HG03460 (cell line): Measurements from ENCODE around the gene PLEKHA3.
"Not testable (repeated sequence)": the region's sequence is repeated elsewhere in the genome, so short reads cannot be mapped to it uniquely, and the experiment has no call there.

Experiments used
- ATAC-seq: cut with Tn5 transposase; IDR thresholded peaks from one replicate; pipeline ENCODE4 v1.9.1; 2021; ENCODE audit not compliant: unreplicated experiment

The PLEKHA3 gene

DNA sequence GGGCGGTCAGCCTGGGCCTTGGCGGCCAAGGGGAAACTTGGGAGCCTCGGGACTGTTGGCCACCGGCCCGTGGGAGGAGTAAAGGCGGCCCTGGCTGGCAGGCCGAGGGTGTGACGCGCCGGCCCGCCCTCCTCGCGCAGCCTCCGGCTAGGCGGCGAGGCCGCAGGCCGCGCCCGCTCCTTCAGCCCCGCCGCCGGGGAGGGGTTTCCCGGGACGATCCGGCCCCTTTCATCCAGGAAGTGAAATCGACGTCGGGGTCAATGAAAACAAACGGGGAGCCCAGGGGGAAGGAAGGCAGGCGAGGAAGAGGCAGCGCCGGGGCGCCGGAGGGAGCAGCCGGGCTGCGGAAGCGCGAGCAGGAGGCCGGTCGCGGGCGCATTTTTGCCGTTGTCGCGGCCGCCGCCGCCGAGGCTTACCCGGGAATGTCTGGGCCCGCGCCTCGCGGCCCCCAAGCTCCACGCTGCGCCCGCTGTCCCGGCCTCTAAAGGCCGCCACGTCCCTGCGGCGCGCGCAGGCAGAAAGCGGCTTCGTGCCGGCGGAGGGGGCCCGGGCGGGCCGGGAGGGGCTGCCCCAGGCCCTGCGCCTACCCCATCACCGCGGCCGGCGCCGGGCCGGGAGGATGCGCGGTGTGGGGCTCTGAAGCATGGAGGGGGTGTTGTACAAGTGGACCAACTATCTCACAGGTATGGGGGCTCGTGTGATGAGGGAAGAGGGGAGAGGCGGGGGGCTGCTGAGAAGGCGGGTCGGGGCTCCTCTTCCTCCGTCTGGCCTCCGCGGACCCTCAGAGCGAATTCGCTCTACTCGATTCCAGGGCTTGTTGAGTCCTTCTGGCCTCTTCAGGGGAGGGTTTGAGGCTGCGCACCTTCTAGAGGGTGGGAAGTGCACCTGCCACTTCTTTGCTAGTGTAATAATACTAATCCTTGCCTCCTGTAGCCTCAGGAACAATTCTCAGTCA lies at the start of gene PLEKHA3:
Gene PLEKHA3, plus strand, starts transcription at position 231 of the 955 bp plus-strand sequence. Its CDS starts 413 bp downstream, at position 644.
- peak; percentile 64 for ATAC-seq

- ATAC-seq, result no peak
Observed at GRCh38 chr2:178436662-178437061, 43.6 kb upstream of the PLEKHA3 start.

DNA sequence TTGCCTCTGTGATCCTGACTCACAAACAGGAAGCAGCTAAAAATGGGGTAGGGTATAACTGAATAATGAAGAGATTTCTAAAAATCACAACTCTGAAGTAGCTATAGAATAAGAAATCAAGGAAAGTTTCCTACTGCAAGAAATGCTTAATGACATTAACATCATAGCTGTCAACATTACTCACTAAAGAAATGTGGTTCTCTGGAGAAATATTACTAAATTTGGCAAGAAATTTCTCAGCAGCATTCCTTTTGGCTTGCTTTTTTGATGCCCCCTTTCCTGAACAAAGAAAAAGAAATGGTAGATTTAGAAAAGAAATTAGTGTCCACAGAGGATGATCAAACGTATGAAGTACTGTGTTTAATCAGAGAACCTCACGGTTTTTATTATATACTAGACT lies 38.8 kb upstream of the PLEKHA3 start:
- ATAC-seq, result no peak

GRCh38 chr2:178448968-178449661 lies 31.1 kb upstream of the PLEKHA3 start:
- ATAC-seq, result no peak

DNA sequence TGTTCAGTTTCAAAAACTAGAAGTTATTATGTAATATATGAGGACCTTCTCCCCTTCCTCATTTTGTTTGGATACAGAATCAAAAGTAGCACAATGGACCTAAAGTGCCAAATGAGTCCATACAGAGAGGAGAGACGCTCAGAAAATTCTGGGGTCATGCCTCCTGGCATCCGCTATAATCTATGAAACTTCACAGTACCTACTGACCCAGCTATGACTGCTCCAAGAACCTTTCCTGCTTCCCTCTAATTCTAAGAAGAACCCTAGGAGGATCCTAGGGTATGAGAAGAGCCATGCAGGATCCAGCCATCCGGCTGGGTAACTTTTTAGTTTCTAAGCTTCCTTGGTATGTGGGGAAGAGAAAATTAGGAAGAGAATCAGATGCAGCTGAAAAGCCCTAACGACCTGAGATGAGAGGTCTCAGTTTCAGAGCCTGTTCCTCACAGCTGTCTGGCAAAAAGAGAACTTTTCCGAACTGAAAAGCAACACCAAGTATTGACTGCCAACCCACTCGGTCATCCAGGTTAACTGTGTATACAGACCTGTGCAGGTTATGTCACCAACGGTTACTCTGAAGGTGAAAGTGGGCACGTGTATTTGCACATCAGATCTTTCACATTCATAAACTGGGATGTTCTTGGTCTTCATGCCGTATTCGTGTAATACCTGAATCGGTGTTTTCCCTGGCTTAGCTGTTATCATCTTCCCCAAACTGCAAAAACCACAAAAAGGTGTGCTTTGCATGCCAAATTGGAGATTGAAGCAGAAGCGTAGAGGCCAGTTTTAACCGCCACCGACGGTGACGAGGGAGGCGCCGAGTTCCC lies 30.3 kb upstream of the PLEKHA3 start:
- ATAC-seq, result peak; percentile 6

DNA sequence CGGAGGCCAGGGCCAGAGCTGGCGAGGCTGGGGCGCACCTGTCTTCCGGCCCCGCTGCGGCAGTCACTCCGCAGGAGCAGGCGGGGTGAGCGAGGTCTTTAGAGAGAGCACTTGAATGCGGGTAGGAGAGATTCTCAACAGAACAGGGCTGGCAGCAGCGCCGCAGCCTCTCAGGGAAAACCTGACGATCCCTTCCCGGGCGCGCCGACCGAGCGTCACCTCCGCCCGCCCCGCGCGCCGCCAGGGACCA lies 29.8 kb upstream of the PLEKHA3 start:
- peak; percentile 51 for ATAC-seq

- peak; percentile 77 for ATAC-seq
Observed at GRCh38 chr2:178450774-178451525, 29.3 kb upstream of the PLEKHA3 start, which contains the start of the genes PJVK and PRKRA. PJVK (plus strand) TSS chr2:178451378; CDS start chr2:178453410, 2,032 bp downstream. PRKRA (minus strand) TSS chr2:178451175; CDS start chr2:178451030, 145 bp downstream.

- no peak for ATAC-seq
Observed at GRCh38 chr2:178452334-178452733, 27.9 kb upstream of the PLEKHA3 start.

DNA sequence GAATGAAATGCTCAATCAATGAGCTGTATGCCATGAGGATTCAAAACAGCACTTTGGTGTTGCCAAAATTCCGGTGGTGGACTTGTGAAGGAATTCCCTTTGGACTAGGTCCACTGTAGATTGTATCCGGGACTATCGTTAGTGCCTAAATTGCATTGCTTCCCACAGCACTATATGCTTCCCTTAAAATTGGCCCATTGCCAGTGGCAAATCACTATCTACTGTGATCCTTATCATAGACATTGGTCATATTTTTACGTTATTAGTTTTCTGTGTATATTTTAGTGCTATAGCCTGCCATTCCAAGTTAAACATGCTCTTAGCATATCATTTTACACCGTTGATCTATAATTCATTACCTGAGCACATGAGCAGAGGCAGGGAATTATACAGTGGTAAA lies 27.4 kb upstream of the PLEKHA3 start:
- no peak for ATAC-seq

GRCh38 chr2:178455947-178456346 lies 24.3 kb upstream of the PLEKHA3 start:
- no peak for ATAC-seq

- ATAC-seq, result no peak
Observed at GRCh38 chr2:178457390-178457886, 22.8 kb upstream of the PLEKHA3 start.

- no peak for ATAC-seq
Observed at GRCh38 chr2:178469219-178469849, 10.9 kb upstream of the PLEKHA3 start.

- not testable (repeated sequence) for ATAC-seq
Observed at GRCh38 chr2:178471313-178471712, 8.9 kb upstream of the PLEKHA3 start.

GRCh38 chr2:178473373-178473772 lies 6.9 kb upstream of the PLEKHA3 start:
- ATAC-seq, result no peak

- no peak for ATAC-seq
Observed at GRCh38 chr2:178473931-178474330, 6.3 kb upstream of the PLEKHA3 start.

DNA sequence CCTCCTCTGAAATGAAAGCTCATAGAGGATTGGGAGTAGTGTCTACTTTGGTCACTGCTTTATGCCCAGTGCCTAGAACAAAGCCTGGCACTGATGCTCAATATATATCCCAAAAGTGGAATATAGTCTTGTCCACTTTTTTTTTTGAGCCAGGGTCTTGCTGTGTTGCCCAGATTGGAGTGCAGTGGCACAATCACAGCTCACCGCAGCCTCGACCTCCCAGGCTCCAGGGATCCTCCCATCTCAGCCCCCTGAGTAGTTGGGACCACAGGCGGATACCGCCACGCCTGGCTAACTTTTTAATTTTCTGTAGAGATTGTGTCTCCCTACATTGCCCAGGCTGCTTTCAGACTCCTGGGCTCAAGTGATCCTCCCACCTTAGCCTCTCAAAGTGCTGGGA lies 5.7 kb upstream of the PLEKHA3 start:
- ATAC-seq, result no peak

- no peak for ATAC-seq
Observed at GRCh38 chr2:178476477-178476876, 3.8 kb upstream of the PLEKHA3 start.

- ATAC-seq, result no peak
Observed at GRCh38 chr2:178477443-178478129, 2.7 kb upstream of the PLEKHA3 start.

GRCh38 chr2:178478130-178478438 lies 2.2 kb upstream of the PLEKHA3 start:
- no peak for ATAC-seq
